ENCODE results near the gene ATP6V0A1.

ATP6V0A1 gene

GRCh38 chr17:42431758-42432161, 26.9 kb upstream of the ATP6V0A1 start:
- Histone ChIP-seq H3K4me3 (IDR thresholded peaks at IDR 0.05; ENCODE audit: insufficient read depth, low read depth, low read length) (no peak overlapping the region), H3K4me2 (no peak overlapping the region), H3K9ac (no peak overlapping the region), H3K79me2 (ENCODE audit: insufficient read depth, low read depth) (no peaks in the 10 kb centered on the region), H3K27me3 (ENCODE audit: insufficient read depth, low read depth) (no peaks in the 10 kb centered on the region), H3K27ac (no peak overlapping the region), H3K36me3 (ENCODE audit: insufficient read depth) (no peaks in the 10 kb centered on the region), H3K4me1 (ENCODE audit: low read depth, poor library complexity, severe bottlenecking) (peaks cover 10% of the 10 kb centered on the region), H4K20me1 (ENCODE audit: insufficient read depth) (no peaks in the 10 kb centered on the region), H2AFZ (ENCODE audit: low read depth) (no peak overlapping the region)
- TF ChIP-seq CTCF (conservative IDR thresholded peaks at IDR 0.05; ENCODE audit: low read depth, low read length), result no peak

- Histone ChIP-seq H3K9ac (no peak overlapping the region), H3K79me2 (ENCODE audit: insufficient read depth, low read depth) (no peaks in the 10 kb centered on the region), H3K27ac (no peak overlapping the region), H4K20me1 (ENCODE audit: insufficient read depth) (no peaks in the 10 kb centered on the region), H3K4me2 (no peak overlapping the region), H3K36me3 (ENCODE audit: insufficient read depth) (no peaks in the 10 kb centered on the region), H3K27me3 (ENCODE audit: insufficient read depth, low read depth) (no peaks in the 10 kb centered on the region), H3K4me1 (ENCODE audit: low read depth, poor library complexity, severe bottlenecking) (peaks cover 11% of the 10 kb centered on the region), H3K4me3 (IDR thresholded peaks at IDR 0.05; ENCODE audit: insufficient read depth, low read depth, low read length) (no peak overlapping the region), H2AFZ (ENCODE audit: low read depth) (no peak overlapping the region)
- TF ChIP-seq CTCF (conservative IDR thresholded peaks at IDR 0.05; ENCODE audit: low read depth, low read length), result no peak
Measured at GRCh38 chr17:42436391-42436790, 22.3 kb upstream of the ATP6V0A1 start.

DNA sequence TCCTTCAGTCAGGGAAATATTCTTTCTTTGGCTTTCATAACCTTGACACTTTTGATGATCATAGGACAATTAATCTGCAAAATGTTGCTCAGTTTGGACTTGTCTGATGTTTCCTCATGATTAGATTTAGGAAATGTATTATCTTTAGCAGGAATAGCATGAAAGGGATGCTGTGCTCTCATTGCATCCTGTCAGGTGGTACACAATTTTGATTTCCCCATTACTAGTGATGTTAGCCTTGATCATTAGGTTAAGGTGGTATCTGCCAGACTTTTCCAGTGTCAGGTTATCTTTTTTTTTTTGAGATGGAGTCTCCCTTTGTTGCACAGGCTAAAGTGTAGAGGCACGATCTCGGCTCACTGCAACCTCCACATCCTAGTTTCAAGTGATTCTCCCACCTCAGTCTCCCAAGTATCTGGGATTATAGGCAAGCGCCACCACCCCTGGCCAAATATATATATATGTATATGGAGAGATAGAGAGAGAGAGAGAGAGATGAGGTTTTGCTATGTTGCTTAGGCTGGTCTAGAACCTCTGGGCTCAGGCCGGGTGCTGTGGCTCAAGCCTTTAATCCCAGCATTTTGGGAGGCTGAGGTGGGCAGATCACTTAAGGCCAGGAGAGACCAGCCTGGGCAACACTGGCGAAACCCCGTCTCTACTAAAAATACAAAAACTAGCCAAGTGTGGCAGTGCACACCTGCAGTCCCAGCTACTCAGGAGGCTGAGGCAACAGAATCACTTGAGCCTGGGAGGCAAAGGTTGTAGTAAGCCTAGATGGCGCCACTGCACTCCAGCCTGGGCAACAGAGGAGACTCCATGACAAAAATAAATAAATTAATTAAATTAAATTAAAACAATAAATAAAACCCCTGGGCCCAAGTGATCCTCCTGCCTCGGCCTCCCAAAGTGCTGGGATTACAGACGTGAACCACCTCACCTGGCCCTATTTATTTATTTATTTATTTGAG, 19.8 kb upstream of the ATP6V0A1 start:
- Histone ChIP-seq H3K27ac (no peak overlapping the region), H3K27me3 (ENCODE audit: insufficient read depth, low read depth) (no peaks in the 10 kb centered on the region), H3K4me2 (no peak overlapping the region), H3K4me3 (IDR thresholded peaks at IDR 0.05; ENCODE audit: insufficient read depth, low read depth, low read length) (no peak overlapping the region), H3K9ac (no peak overlapping the region), H3K79me2 (ENCODE audit: insufficient read depth, low read depth) (no peaks in the 10 kb centered on the region), H3K4me1 (ENCODE audit: low read depth, poor library complexity, severe bottlenecking) (peaks cover 21% of the 10 kb centered on the region), H4K20me1 (ENCODE audit: insufficient read depth) (no peaks in the 10 kb centered on the region), H3K36me3 (ENCODE audit: insufficient read depth) (no peaks in the 10 kb centered on the region), H2AFZ (ENCODE audit: low read depth) (no peak overlapping the region)
- peak; percentile 25; the same call in 1 of the 2 replicates for TF ChIP-seq CTCF (conservative IDR thresholded peaks at IDR 0.05; ENCODE audit: low read depth, low read length)

DNA sequence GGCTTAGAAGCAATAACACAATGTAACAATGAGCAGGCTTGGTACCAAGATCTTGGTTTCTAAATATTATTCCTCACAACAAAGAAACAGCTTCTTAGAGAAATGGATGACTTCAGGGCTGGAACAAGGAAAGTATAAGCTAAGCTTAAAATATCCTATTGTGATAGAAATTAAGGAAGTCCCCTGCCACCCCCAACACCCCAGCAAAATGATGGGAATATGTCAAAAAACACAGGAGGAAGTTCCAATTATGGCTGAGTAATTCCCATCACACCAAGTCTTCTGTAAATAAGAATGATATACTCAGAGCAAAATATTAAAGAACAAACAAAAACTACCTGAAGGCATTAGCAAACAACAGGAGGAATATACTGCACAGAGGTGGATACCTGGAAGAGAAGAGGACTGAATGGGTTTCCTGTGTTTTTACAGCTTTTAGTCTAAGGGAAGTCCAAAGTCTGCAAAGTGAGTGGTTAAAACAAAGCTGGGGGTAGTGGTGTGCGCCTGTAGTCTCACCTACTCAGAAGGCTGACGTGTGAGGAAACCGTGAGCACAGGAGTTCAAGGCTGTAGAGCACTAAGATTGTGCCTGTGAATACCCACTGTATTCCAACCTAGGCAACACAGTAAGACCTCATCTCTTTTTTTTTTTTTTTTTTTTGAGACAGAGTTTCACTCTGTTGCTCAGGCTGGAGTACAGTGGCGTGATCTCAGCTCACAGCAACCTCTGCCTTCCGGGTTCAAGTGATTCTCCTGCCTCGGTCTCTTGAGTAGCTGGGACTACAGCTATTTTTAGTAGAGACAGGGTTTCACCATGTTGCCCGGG, 17.1 kb upstream of the ATP6V0A1 start:
- H3K27ac ChIP-seq, result peak overlapping the region; percentile 6; the same call in 1 of the 2 replicates
- TF ChIP-seq CTCF (conservative IDR thresholded peaks at IDR 0.05; ENCODE audit: low read depth, low read length), result no peak

More for the DNA sequence above, 17.1 kb upstream of the ATP6V0A1 start:
- Histone ChIP-seq H3K4me2 (peak overlapping the region; percentile 26), H4K20me1 (ENCODE audit: insufficient read depth) (no peaks in the 10 kb centered on the region), H3K27me3 (ENCODE audit: insufficient read depth, low read depth) (no peaks in the 10 kb centered on the region), H2AFZ (ENCODE audit: low read depth) (peak overlapping the region; percentile 65), H3K79me2 (ENCODE audit: insufficient read depth, low read depth) (no peaks in the 10 kb centered on the region), H3K9ac (peak overlapping the region; percentile 19; the same call in 1 of the 2 replicates), H3K36me3 (ENCODE audit: insufficient read depth) (no peaks in the 10 kb centered on the region), H3K4me3 (IDR thresholded peaks at IDR 0.05; ENCODE audit: insufficient read depth, low read depth, low read length) (no peak overlapping the region), H3K4me1 (ENCODE audit: low read depth, poor library complexity, severe bottlenecking) (peaks cover 21% of the 10 kb centered on the region)
